ENCODE results near the gene NFATC2.

The NFATC2 gene

DNA sequence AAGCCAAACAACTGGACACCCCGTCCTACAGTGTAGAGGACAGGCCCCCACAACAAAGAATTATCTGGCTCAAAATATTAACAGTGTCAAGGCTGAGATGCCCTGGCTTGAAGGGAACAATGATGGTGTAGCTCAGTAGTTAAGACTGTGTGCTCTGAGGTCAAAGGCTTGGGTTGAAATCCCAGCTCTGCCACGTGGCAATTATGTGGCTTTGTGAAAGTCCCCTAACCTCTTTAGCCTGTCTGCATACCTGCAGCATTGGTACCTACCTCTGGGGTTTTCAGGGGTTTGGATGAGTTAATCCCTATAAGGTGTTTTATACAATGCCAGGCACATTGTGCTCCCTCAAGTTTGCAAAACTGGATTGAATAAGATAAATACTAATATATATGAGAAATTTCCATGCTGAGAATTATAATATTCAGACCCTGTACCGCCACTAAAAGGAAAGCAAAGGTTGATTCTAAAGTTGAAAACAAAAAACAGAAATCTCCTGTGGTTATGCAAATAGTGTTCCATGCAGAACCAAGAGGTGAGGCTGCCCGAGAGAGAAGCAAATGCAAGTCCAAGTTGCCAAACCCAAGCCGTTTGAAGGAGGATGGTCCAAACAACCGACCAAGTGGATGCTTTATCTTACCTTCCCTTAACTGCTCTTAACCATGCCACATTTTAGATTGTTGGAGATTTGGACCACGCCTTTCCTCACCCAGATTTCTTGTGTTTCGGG is 199.8 kb downstream of the NFATC2 start:
- Histone ChIP-seq H3K4me1 (ENCODE audit: insufficient read depth, low read length, severe bottlenecking) (no peaks in the 10 kb centered on the region), H3K79me2 (ENCODE audit: insufficient read depth, low read length) (no peaks in the 10 kb centered on the region), H3K4me2 (ENCODE audit: low read length) (no peak overlapping the region), H3K9me3 (ENCODE audit: low read length) (no peaks in the 10 kb centered on the region), H4K20me1 (ENCODE audit: insufficient read depth, low read length) (no peaks in the 10 kb centered on the region), H3K27me3 (ENCODE audit: insufficient read depth, low read length) (peaks cover 7% of the 10 kb centered on the region; the same call in 1 of the 2 replicates), H3F3A (ENCODE audit: insufficient read depth, low read length) (no peaks in the 10 kb centered on the region; the same call in 1 of the 2 replicates), H2AFZ (ENCODE audit: low read length) (no peak overlapping the region), H3K4me3 (ENCODE audit: low read depth, low read length, poor library complexity, severe bottlenecking) (no peak overlapping the region), H3K9me2 (ENCODE audit: low read depth, low read length) (no peaks in the 10 kb centered on the region), H3K36me3 (ENCODE audit: insufficient read depth, low read length) (no peaks in the 10 kb centered on the region), H3K9ac (ENCODE audit: low read length) (no peak overlapping the region), H3K27ac (ENCODE audit: low read depth, low read length, poor library complexity, severe bottlenecking) (no peak overlapping the region)
- TF ChIP-seq, protein P1, sequence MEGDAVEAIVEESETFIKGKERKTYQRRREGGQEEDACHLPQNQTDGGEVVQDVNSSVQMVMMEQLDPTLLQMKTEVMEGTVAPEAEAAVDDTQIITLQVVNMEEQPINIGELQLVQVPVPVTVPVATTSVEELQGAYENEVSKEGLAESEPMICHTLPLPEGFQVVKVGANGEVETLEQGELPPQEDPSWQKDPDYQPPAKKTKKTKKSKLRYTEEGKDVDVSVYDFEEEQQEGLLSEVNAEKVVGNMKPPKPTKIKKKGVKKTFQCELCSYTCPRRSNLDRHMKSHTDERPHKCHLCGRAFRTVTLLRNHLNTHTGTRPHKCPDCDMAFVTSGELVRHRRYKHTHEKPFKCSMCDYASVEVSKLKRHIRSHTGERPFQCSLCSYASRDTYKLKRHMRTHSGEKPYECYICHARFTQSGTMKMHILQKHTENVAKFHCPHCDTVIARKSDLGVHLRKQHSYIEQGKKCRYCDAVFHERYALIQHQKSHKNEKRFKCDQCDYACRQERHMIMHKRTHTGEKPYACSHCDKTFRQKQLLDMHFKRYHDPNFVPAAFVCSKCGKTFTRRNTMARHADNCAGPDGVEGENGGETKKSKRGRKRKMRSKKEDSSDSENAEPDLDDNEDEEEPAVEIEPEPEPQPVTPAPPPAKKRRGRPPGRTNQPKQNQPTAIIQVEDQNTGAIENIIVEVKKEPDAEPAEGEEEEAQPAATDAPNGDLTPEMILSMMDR (IDR thresholded peaks at IDR 0.05; ENCODE audit: low read length): no peak
- no peak for TF ChIP-seq EZH2 (IDR thresholded peaks at IDR 0.05; ENCODE audit: borderline replicate concordance, low read length)

DNA sequence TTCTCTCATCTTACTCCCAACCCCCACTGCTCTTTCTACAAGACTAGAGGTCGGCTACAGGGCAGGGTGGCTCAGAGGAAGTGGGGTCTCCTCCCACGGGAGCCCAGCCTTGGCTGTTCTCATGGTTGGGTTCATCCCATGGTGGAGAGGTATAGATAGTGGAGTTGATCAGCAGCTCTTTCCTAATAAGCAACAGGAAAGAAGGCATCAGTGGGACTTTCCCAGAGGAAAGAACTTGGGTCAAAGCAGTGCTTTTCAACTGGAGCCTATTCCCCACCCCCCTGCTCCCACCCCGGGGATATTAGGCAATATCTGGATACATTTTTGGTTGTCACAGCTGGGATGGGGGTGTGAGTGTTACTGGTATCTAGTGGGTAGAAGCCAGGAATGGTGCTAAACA is 200.9 kb downstream of the NFATC2 start:
- H3K4me2 ChIP-seq (ENCODE audit: low read length): no peak overlapping the region
- no peak overlapping the region for H3K9ac ChIP-seq (ENCODE audit: low read length)
- no peaks in the 10 kb centered on the region for H3K36me3 ChIP-seq (ENCODE audit: insufficient read depth, low read length)
- H3K27ac ChIP-seq (ENCODE audit: low read depth, low read length, poor library complexity, severe bottlenecking): no peak overlapping the region
- TF ChIP-seq, protein P1 (IDR thresholded peaks at IDR 0.05; ENCODE audit: low read length): no peak
- TF ChIP-seq EZH2 (IDR thresholded peaks at IDR 0.05; ENCODE audit: borderline replicate concordance, low read length): no peak
- no peak overlapping the region for H3K4me3 ChIP-seq (ENCODE audit: low read depth, low read length, poor library complexity, severe bottlenecking)
- H3K4me1 ChIP-seq (ENCODE audit: insufficient read depth, low read length, severe bottlenecking): no peaks in the 10 kb centered on the region
- no peak overlapping the region for H2AFZ ChIP-seq (ENCODE audit: low read length)
- H4K20me1 ChIP-seq (ENCODE audit: insufficient read depth, low read length): no peaks in the 10 kb centered on the region
- H3K79me2 ChIP-seq (ENCODE audit: insufficient read depth, low read length): no peaks in the 10 kb centered on the region
- no peaks in the 10 kb centered on the region for H3K9me3 ChIP-seq (ENCODE audit: low read length)
- H3F3A ChIP-seq (ENCODE audit: insufficient read depth, low read length): no peaks in the 10 kb centered on the region; the same call in 1 of the 2 replicates
- peaks cover 6% of the 10 kb centered on the region; the same call in 1 of the 2 replicates for H3K27me3 ChIP-seq (ENCODE audit: insufficient read depth, low read length)
- no peaks in the 10 kb centered on the region for H3K9me2 ChIP-seq (ENCODE audit: low read depth, low read length)

DNA sequence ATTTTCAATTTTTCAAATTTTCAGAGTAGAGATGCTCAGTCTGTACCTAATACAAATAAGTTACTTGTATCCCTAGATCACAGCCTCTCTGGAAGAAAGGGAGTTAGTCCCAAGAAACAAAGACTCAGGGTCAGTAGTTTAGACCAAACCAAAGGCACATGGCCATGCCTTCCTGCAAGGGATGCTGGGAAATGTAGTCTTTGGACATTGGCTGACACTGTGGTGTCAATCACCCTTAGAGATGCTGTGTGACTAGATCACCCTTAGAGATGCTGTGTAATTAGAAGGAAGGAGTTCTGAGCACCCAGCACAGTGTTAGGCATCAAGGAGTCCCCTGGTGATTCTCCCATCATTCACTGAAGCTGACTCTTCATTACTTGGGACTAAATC is 202.1 kb downstream of the NFATC2 start:
- peaks cover 6% of the 10 kb centered on the region; the same call in 1 of the 2 replicates for H3K27me3 ChIP-seq (ENCODE audit: insufficient read depth, low read length)
- H3K4me1 ChIP-seq (ENCODE audit: insufficient read depth, low read length, severe bottlenecking): no peaks in the 10 kb centered on the region
- no peak overlapping the region for H2AFZ ChIP-seq (ENCODE audit: low read length)
- no peaks in the 10 kb centered on the region for H3K36me3 ChIP-seq (ENCODE audit: insufficient read depth, low read length)
- no peaks in the 10 kb centered on the region for H4K20me1 ChIP-seq (ENCODE audit: insufficient read depth, low read length)
- no peaks in the 10 kb centered on the region for H3K9me3 ChIP-seq (ENCODE audit: low read length)
- no peaks in the 10 kb centered on the region for H3K9me2 ChIP-seq (ENCODE audit: low read depth, low read length)
- no peak overlapping the region for H3K4me3 ChIP-seq (ENCODE audit: low read depth, low read length, poor library complexity, severe bottlenecking)
- H3K79me2 ChIP-seq (ENCODE audit: insufficient read depth, low read length): no peaks in the 10 kb centered on the region
- H3K9ac ChIP-seq (ENCODE audit: low read length): no peak overlapping the region
- no peak overlapping the region for H3K4me2 ChIP-seq (ENCODE audit: low read length)
- no peaks in the 10 kb centered on the region; the same call in 1 of the 2 replicates for H3F3A ChIP-seq (ENCODE audit: insufficient read depth, low read length)
- no peak for TF ChIP-seq EZH2 (IDR thresholded peaks at IDR 0.05; ENCODE audit: borderline replicate concordance, low read length)
- TF ChIP-seq, protein P1 (IDR thresholded peaks at IDR 0.05; ENCODE audit: low read length): no peak
- H3K27ac ChIP-seq (ENCODE audit: low read depth, low read length, poor library complexity, severe bottlenecking): no peak overlapping the region
